Measurements from ENCODE around the gene VAMP1.
A peak's percentile ranks its signal among the peaks of the same experiment; 100 is the strongest.
"Not testable (repeated sequence)": the region's sequence is repeated elsewhere in the genome, so short reads cannot be mapped to it uniquely, and the experiment has no call there.

VAMP1 gene

GRCh38 chr12:6450091-6450868 is 20.2 kb downstream of the VAMP1 start:
- no peak for DNase-seq

- no peak for DNase-seq
Observed at GRCh38 chr12:6444704-6445688, 25.5 kb downstream of the VAMP1 start, which contains the start of gene CD27. CD27 (plus strand) TSS chr12:6444955; CDS start chr12:6445096, 141 bp downstream.

- no peak for DNase-seq
Observed at GRCh38 chr12:6444031-6444430, 26.4 kb downstream of the VAMP1 start.

- DNase-seq, result no peak
Observed at GRCh38 chr12:6443361-6443983, 27.0 kb downstream of the VAMP1 start.

- DNase-seq, result no peak
Observed at GRCh38 chr12:6442836-6443235, 27.6 kb downstream of the VAMP1 start.

GRCh38 chr12:6440391-6440790 is 30.1 kb downstream of the VAMP1 start:
- DNase-seq, result no peak

- DNase-seq, result no peak
Observed at GRCh38 chr12:6438345-6438744, 32.1 kb downstream of the VAMP1 start.

- DNase-seq, result no peak
Observed at GRCh38 chr12:6437586-6437985, 32.9 kb downstream of the VAMP1 start.

- no peak for DNase-seq
Observed at GRCh38 chr12:6435961-6436715, 34.3 kb downstream of the VAMP1 start.

GRCh38 chr12:6434205-6435140 is 36.0 kb downstream of the VAMP1 start:
- no peak for DNase-seq

GRCh38 chr12:6432991-6433390 is 37.5 kb downstream of the VAMP1 start:
- no peak for DNase-seq

GRCh38 chr12:6430124-6430989 is 40.1 kb downstream of the VAMP1 start:
- DNase-seq, result peak; percentile 96

- DNase-seq, result no peak
Observed at GRCh38 chr12:6428326-6428725, 42.2 kb downstream of the VAMP1 start.

GRCh38 chr12:6427796-6428195 is 42.7 kb downstream of the VAMP1 start:
- DNase-seq, result not testable (repeated sequence)

GRCh38 chr12:6426882-6427671 is 43.4 kb downstream of the VAMP1 start:
- DNase-seq, result no peak

GRCh38 chr12:6425590-6426531 is 44.6 kb downstream of the VAMP1 start:
- DNase-seq, result no peak

GRCh38 chr12:6424866-6425265 is 45.6 kb downstream of the VAMP1 start:
- peak; percentile 90 for DNase-seq

GRCh38 chr12:6424008-6424347 is 46.5 kb downstream of the VAMP1 start:
- no peak for DNase-seq

Measured in OCI-M1 (cell line).